Inferior parietal cortex (tissue), 1 donor: ENCODE measurements around the gene ZNF549.

Source experiments
- DNase-seq: peaks from one replicate; pipeline ENCODE4 v3.0.0-alpha.2; 2016; ENCODE audit errors: extremely low spot score

The ZNF549 gene

DNA sequence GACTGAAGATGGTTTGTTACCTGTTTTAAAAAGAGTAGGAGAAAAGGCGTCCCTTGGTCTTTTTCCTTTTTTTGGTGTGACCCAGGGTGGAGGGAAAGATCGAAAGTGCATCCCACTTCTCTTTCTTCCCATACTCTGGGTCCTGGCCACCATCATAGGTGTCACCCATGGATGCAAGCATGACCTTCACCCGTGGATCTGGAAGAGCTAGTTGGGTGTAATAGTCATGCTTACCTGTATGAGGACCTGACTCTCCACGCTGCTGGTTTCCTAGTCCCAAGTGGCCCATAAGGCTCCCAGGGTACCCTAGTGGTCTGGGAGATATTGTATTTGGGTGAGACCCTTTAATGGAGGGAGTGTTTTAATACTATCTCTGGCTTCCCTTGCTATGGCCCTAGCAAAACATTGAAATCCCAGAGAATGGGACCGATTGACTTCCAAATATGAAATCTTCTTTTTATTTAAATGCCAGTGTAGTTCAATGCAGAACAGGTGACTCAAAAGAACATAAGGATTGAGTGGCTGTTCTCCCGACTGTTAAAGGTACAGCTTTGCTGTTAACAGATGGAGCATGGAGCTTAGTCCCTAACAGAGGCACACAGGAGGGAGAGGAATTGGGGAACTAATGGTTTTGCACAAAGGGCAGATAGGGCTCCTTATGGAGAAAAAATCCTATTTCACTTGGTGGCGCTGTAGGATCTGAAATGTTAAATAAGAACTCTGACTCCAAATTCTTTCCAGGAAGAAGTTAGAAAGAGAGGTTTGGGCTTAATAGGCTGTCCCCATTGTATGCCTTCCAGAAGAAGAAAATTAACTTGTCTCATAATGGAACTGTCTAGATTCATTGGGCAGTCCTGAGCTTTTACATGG is 39.5 kb downstream of the ZNF549 start:
- no peak for DNase-seq

DNA sequence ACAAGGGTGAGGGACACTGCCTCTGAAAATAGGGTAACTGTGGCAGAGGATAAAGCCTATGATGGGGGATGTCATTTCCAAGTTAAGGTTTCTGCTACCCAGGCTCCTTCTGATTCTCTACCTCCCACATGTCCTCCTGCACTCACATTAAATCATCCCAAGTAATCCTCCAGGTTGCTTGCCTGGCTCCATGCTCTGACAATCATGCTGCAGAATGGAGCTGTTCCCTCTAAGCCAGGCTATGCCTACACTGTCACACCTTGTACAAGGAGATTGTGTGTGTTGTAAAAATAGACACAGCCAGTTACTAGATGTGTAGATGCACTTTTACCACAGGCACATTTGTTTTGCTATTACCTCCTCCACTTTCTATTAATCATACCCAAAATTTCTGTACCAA is 43.6 kb downstream of the ZNF549 start:
- DNase-seq, result no peak

DNA sequence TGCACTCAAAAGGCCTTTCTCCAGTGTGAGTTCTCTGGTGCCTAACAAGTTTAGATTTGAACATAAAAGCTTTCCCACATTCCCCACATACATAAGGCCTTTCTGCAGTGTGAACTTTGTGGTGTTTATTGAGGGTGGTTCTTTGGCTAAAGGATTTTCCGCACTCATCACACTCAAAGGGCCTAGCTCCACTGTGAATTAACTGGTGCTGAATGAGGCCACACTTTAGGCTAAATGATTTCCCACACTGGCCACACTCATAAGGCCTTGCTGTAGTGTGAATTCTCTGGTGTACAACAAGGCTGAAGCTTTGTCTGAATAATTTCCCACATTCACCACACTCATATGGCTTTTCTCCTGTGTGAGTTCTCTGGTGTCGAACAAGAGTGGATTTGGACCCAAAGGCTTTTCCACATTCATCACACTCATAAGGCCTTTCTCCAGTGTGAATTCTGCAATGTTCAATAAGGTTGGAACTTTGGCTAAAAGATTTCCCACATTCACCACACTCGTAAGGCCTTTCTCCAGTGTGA is 45.3 kb downstream of the ZNF549 start:
- no peak for DNase-seq

DNA sequence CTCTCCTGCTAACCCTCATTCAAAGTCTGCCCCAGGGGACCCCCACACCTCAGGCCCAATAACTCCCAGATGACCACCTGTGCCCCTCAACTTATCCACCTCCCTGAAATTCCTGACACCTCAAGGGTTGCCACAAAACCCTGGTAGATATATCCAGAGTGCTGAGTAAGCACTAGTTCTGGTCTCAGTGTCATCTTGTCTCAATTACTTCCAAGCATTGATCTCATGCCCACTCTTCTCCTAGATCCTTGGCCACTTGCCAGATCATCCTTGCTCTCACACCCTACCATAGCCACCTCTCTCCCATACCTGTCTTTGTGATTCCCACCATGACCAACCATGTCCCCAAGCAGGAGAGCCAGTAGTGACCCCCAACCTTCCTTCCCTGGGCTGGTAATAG is 49.5 kb downstream of the ZNF549 start:
- DNase-seq, result no peak

GRCh38 chr19:57578487-57579205 is 51.5 kb downstream of the ZNF549 start, which contains the start of gene ZNF416:
ZNF416 (minus strand) TSS chr19:57578911; CDS start chr19:57578704, 207 bp downstream.
- peak; percentile 99 for DNase-seq

DNA sequence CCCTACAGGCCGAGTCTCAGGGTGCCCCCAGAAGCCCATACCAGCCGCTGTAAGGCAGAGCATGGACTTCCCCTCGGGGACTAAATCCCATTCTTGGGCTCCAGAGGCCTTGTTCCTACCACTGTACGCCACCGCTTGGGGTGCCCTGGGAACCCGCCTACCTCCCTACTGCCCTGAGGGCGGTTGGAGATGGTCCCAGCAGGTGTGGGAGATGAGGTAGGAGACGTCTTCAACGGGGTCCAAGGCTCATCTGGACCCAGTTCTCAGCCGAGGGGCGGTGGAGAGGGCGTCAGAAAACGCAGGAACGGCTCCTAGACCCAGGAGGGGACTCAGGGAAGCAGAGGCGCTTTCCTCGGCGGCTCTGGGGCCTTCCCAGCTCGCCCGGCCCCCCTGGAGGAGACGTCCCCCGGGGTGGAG is 56.0 kb downstream of the ZNF549 start:
- DNase-seq, result no peak

GRCh38 chr19:57583521-57584416 is 56.6 kb downstream of the ZNF549 start, which contains the start of gene ZIK1:
ZIK1 (plus strand) TSS chr19:57584145; CDS start chr19:57584357, 212 bp downstream.
- peak; percentile 94 for DNase-seq

DNA sequence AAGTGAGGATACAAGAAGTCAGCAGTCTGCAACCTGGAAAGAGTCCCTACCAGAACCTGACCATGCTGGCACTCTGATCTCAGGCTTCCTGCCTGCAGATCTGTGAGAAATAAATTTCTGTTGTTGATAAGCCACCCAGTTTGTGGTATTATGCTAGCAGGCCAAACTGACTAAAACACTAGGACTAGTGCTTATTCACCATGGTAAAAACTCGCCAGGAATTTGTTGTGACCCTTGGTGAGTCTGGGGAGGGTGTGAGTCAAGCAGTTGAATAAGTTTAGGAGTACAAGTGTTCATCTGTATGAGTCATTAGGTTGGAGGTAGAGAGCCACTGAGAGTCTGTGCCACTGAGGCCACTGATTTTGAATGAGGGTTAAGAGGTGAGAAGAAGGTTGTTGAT is 60.4 kb downstream of the ZNF549 start:
- no peak for DNase-seq

DNA sequence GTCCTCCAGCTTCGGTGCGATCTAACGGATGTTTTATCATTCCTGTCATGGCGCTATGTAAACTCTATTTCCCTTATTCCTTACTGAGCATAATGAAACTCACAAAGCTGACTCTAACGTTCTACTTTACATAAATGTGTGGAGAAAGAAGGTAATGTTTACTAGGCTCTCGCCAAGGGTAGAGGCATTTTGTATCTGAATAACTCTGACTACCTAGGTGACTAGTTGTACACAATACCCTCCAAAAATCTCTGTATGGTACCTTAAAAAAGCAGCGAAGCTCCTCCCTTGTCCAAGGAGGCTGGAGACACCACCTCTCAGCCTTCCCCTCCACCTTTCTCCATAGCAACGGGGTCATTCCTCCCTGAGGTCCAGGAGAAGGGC is 72.2 kb downstream of the ZNF549 start:
- no peak for DNase-seq

GRCh38 chr19:57599761-57600383 is 72.7 kb downstream of the ZNF549 start, which contains the start of gene ZNF530:
ZNF530 (plus strand) TSS chr19:57599885; CDS start chr19:57604346, 4,461 bp downstream.
- peak; percentile 98 for DNase-seq

DNA sequence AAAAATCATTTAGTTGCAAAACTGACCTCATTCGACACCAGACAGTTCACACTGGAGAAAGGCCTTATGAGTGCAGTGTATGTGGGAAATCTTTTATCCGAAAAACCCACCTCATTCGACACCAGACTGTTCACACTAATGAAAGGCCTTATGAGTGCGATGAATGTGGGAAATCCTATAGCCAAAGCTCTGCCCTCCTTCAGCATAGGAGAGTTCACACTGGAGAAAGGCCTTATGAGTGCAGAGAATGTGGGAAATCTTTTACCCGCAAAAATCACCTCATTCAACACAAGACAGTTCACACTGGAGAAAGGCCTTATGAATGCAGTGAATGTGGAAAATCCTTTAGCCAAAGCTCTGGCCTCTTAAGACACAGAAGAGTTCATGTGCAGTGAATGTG is 79.8 kb downstream of the ZNF549 start:
- no peak for DNase-seq
